Colonic mucosa (tissue), 4 donors: ENCODE results near the gene WDR93. TPM values are rescaled to one million over a fixed set of nuclear protein-coding genes. Genes with fewer than 3 reads are reported as not detected.
A peak's percentile ranks its signal among the peaks of the same experiment; 100 is the strongest.
"Not testable (repeated sequence)": the region's sequence is repeated elsewhere in the genome, so short reads cannot be mapped to it uniquely, and the experiment has no call there.

ENCODE experiments used
- DNase-seq: peaks from one replicate; pipeline ENCODE4 v3.0.0-alpha.2; 2020
- H3K27ac ChIP-seq: fragments of 200-600 bp; one replicate; pipeline ENCODE4 v1.8.0; 2021
- H3K27me3 ChIP-seq: fragments of 200-600 bp; one replicate; pipeline ENCODE4 v1.8.0; 2021
- H3K36me3 ChIP-seq: fragments of 200-600 bp; one replicate; pipeline ENCODE4 v1.8.0; 2021
- H3K4me1 ChIP-seq: fragments of 200-600 bp; one replicate; pipeline ENCODE4 v1.8.0; 2021; ENCODE audit warnings: mild to moderate bottlenecking
- H3K4me3 ChIP-seq: fragments of 200-600 bp; one replicate; pipeline ENCODE4 v1.8.0; 2021
- H3K9ac ChIP-seq, 2 donors: one replicate each; pipeline ENCODE4 v1.7.0; 2013; ENCODE audit warnings: control low read depth in 2 of 2, low read depth in 2 of 2, low read length in 2 of 2
- H3K9me3 ChIP-seq: fragments of 200-600 bp; one replicate; pipeline ENCODE4 v1.8.0; 2021
- intact Hi-C: fragments of 100-400 bp; cut with DNase I; formaldehyde crosslinking; loops from one replicate; pipeline ENCODE4 v1.14.1; 2022
- total RNA-seq, 2 donors: library from RNA; stranded (reverse); fragmentation: NEBNext Ultra II Directional in 1 of 2; extraction: Animal tissue kit (Norgen Biotek cat#: 25700) in 1 of 2; gene quantifications; one replicate each; pipeline ENCODE4 v1.2.1, GENCODE V29; 2021
- TF ChIP-seq, protein P1 (sequence below): fragments of 200-600 bp; IDR thresholded peaks from one replicate; pipeline ENCODE4 v1.8.0; 2022; ENCODE audit warnings: antibody characterized with exemption, mild to moderate bottlenecking
- donor health status: healthy.
- donor health status: DM: no; HTN: no; CAD: no.
- donor health status: DM: no; HTN: no; CAD: no.

Gene WDR93
- total RNA-seq, 2 donors from 2014 or later = 0.13 TPM; not detected in 1

DNA sequence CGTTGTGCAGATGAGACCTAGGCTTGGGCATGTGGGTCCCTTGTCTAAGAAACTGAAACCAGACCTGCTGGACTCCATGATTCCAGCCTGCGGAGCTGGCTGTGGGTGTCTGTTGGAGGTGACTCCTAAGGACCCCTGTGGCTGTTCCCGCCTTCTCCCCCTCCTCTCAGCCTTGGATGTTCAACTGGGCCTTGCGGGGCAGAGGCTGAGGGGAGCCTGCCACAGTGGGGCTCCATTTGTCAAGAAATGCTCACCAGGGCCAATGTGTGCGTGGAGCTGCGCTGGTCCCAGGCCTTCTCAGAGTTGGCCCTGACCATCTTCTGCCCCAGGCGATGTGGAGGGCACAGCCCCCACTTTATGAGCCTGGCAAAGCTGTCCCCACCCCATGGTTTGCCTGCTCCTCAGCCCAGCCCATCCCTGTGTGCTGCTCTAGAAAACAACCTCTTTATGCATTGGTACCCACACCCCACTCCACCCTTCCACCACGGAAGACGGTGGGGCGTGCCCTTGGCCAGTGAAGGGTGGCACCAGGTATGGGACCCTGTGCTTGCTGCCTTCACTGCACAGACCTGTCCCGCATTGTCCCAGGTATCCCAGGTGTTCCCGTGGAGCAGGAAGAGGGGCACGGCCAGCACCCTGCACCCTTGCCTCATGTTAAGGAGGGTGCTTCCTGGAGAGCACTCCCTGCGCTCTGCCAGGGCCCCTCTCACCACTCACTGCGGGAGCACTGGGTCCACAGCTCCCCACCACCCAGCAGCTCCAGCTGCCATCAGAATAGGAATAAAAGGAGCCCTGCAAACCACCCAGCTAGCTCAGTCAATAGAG, 93.5 kb downstream of the WDR93 start:
- Histone ChIP-seq H3K27ac (peak overlapping the region; percentile 93), H3K4me3 (no peak overlapping the region), H3K36me3 (no peaks in the 10 kb centered on the region), H3K9me3 (no peaks in the 10 kb centered on the region), H3K27me3 (no peaks in the 10 kb centered on the region), H3K9ac (peak overlapping the region; percentile 6 to 73), H3K4me1 (peaks cover 28% of the 10 kb centered on the region)
- DNase-seq = peak; percentile 86
- intact Hi-C loops = no loop called here
- TF ChIP-seq, protein P1, sequence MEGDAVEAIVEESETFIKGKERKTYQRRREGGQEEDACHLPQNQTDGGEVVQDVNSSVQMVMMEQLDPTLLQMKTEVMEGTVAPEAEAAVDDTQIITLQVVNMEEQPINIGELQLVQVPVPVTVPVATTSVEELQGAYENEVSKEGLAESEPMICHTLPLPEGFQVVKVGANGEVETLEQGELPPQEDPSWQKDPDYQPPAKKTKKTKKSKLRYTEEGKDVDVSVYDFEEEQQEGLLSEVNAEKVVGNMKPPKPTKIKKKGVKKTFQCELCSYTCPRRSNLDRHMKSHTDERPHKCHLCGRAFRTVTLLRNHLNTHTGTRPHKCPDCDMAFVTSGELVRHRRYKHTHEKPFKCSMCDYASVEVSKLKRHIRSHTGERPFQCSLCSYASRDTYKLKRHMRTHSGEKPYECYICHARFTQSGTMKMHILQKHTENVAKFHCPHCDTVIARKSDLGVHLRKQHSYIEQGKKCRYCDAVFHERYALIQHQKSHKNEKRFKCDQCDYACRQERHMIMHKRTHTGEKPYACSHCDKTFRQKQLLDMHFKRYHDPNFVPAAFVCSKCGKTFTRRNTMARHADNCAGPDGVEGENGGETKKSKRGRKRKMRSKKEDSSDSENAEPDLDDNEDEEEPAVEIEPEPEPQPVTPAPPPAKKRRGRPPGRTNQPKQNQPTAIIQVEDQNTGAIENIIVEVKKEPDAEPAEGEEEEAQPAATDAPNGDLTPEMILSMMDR = no peak

DNA sequence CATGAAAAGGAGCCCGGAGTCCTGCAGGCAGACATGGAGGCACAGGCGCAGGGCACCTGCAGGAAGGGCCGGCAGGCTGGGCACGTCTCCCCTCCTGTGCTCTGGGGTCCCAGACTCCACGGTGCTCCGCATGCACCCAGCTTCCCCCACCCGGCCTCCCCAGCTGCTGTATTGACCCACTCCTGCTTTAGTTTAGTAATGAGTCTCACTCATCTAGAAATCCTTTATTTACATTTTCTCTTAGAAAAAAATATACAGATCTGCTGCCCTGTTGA, 94.0 kb downstream of the WDR93 start:
- peak overlapping the region; percentile 93 for H3K27ac ChIP-seq
- no peak for DNase-seq
- no peaks in the 10 kb centered on the region for H3K27me3 ChIP-seq
- H3K4me1 ChIP-seq = peaks cover 28% of the 10 kb centered on the region
- no peaks in the 10 kb centered on the region for H3K36me3 ChIP-seq
- H3K9ac ChIP-seq = peak overlapping the region; percentile 6 to 73
- H3K9me3 ChIP-seq = no peaks in the 10 kb centered on the region
- H3K4me3 ChIP-seq = no peak overlapping the region
- TF ChIP-seq, protein P1 = no peak
- intact Hi-C loops = no loop called here

DNA sequence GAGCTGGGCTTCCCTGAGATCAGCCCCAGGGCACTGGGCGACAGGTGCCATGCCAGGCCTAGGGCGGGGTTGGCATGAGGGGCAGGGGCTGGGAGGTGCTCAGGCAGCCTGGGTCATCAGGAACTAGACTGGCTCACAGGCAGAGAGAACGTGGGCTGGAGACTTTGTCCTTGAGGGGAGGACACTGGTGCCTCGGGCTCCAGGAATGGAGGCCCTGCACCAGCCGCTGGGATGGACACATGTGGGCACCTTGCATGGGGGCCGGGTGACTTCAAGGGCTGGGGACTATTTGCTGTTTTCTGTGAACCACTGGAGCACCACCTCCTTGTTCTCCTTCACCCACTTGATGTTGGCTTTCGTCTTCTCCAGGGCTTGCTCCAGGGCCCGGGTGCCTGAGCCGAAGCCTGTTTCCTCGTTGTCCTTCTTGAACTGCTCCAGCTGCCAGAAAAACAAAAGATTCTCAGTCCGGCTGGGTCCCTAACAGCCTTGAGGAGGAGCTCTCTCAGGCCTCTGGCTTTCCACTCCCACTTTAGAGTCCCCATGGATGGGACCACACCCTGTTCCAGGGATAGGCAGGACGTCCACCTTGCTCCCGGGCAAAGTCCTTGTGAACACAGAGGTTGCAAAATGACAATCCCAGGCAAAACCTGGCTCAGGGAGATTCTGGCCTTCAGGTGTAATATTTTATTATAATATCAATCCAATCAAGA, 94.6 kb downstream of the WDR93 start:
- Histone ChIP-seq H3K9ac (peak overlapping the region; percentile 46 to 73), H3K27ac (peak overlapping the region; percentile 93), H3K27me3 (no peaks in the 10 kb centered on the region), H3K9me3 (no peaks in the 10 kb centered on the region), H3K36me3 (no peaks in the 10 kb centered on the region), H3K4me3 (no peak overlapping the region), H3K4me1 (peaks cover 28% of the 10 kb centered on the region)
- peak; percentile 92 for DNase-seq
- TF ChIP-seq, protein P1 = no peak
- intact Hi-C loops = no loop called here

DNA sequence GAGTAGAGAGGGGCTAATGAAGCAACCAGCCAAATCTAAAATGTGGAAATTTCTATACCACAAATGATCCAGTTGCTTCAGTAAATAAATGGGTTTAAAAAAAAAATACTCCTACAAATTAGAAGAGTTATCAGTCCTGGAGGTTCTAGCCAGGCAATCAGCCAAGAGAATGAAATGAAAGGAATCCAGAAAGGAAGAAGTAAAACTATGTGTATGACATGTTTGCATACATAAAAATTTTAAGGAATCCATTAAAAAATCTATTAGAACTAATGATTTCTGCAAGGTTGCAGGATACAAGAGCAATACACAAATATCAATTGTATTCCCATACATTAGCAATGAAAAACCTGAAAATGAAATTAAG, 95.1 kb downstream of the WDR93 start:
- peaks cover 23% of the 10 kb centered on the region for H3K4me1 ChIP-seq
- no peak overlapping the region for H3K9ac ChIP-seq
- peak overlapping the region; percentile 93 for H3K27ac ChIP-seq

DNA sequence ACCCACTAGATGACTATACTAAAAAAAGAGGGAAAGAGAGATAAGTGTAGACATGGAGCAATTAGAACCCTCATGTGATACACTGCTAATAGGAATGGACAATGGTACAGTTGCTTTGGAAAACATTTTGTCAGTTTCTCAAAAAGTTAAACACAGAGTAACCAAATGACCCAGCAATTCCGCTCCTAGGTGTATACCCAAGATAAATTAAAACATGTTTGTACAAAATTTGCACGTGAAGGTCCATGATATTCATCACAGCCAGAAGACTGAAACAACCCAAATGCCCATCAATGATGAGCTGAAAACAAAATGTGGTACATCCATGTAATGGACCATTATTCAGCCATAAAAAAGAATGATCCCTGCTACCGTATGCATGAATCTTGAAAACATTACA, 97.3 kb downstream of the WDR93 start:
- DNase-seq = no peak
- H3K9ac ChIP-seq = no peak overlapping the region
- H3K36me3 ChIP-seq = no peaks in the 10 kb centered on the region
- no peaks in the 10 kb centered on the region for H3K9me3 ChIP-seq
- peaks cover 14% of the 10 kb centered on the region for H3K4me1 ChIP-seq
- no peak overlapping the region for H3K27ac ChIP-seq
- intact Hi-C loops = no loop called here
- H3K27me3 ChIP-seq = no peaks in the 10 kb centered on the region
- H3K4me3 ChIP-seq = no peak overlapping the region
- TF ChIP-seq, protein P1 = no peak

More for the DNA sequence above, 95.1 kb downstream of the WDR93 start:
- no peaks in the 10 kb centered on the region for H3K27me3 ChIP-seq
- no peak overlapping the region for H3K4me3 ChIP-seq
- TF ChIP-seq, protein P1 = no peak
- intact Hi-C loops = no loop called here
- no peaks in the 10 kb centered on the region for H3K9me3 ChIP-seq
- DNase-seq = no peak
- no peaks in the 10 kb centered on the region for H3K36me3 ChIP-seq

DNA sequence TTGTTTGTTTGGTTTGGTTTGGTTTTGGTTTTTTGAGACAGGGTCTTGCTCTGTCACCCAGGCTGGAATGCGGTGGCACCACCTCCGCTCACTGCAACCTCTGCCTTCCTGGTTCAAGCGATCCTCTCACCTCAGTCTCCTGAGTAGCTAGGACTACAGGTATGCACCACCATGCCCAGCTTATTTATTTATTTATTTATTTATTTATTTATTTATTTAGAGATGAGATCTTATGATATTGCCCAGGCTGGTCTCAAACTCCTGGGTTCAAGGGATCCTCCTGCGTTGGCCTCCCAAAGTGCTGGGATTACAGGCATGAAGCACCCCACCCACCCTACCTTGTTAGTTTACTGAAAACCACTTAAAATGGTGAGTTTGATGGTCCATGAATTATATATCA, 98.0 kb downstream of the WDR93 start:
- H3K36me3 ChIP-seq, H3K9me3 ChIP-seq, DNase-seq, H3K27me3 ChIP-seq, intact Hi-C loops, H3K9ac ChIP-seq, H3K4me3 ChIP-seq, H3K27ac ChIP-seq: not testable (repeated sequence)
- peaks cover 14% of the 10 kb centered on the region for H3K4me1 ChIP-seq
